PC-3 (cell line): Measurements from ENCODE around the gene LIME1. TPM values are rescaled to one million over a fixed set of nuclear protein-coding genes. Genes with fewer than 3 reads are reported as not detected.

Experiments
- ATAC-seq: fragments of 200-7000 bp; cut with Tn5 transposase; 2 replicates; pipeline ENCODE4 v1.9.1; 2020; ENCODE audit warnings: mild to moderate bottlenecking, moderate library complexity
- BruUV-seq: library from RNA; stranded (reverse); fragments of 400-500 nt; replicated peaks from 2 replicates; lab custom pipeline; 2021; lab: Mats Ljungman, UMichigan
- CTCF ChIA-PET: fragments of 300-600 bp; sonication (Branson Sonifier 250); formaldehyde crosslinking; loops from one replicate; lab custom pipeline; 2022; ENCODE audit warnings: antibody characterized with exemption; lab: Charles Lee
- POLR2A ChIA-PET: fragments of 300-600 bp; sonication (Branson Sonifier 250); formaldehyde crosslinking; loops from one replicate; lab custom pipeline; 2022; ENCODE audit warnings: antibody characterized with exemption; ENCODE audit not compliant: unreplicated experiment; lab: Charles Lee
- DNase-seq: peaks from one replicate; pipeline ENCODE4 v3.0.0-alpha.2; 2015
- H2AFZ ChIP-seq: fragments of 300-600 bp; sonication (generic); 2 replicates; pipeline ENCODE4 v1.6.0; 2016; ENCODE audit warnings: antibody characterized with exemption, low read length
- H3F3A ChIP-seq: fragments of 300-600 bp; sonication (generic); one replicate; pipeline ENCODE4 v1.6.0; 2017; ENCODE audit warnings: antibody characterized with exemption, low read length, control low read depth, mild to moderate bottlenecking; ENCODE audit not compliant: unreplicated experiment
- H3K27ac ChIP-seq: fragments of 300-600 bp; sonication (generic); 2 replicates; pipeline ENCODE4 v1.5.1; 2016; ENCODE audit warnings: mild to moderate bottlenecking, low read length
- H3K27me3 ChIP-seq: fragments of 300-600 bp; sonication (generic); 2 replicates; pipeline ENCODE4 v1.6.1; 2016; ENCODE audit warnings: low read length, mixed read lengths
- H3K36me3 ChIP-seq: fragments of 300-600 bp; sonication (generic); 2 replicates; pipeline ENCODE4 v1.6.1; 2016; ENCODE audit warnings: low read depth, mixed run types, low read length, mixed read lengths
- H3K4me1 ChIP-seq: fragments of 300-600 bp; sonication (generic); 2 replicates; pipeline ENCODE4 v1.5.1; 2016; ENCODE audit warnings: low read length; ENCODE audit not compliant: insufficient read depth
- H3K4me2 ChIP-seq: fragments of 300-600 bp; sonication (generic); 2 replicates; pipeline ENCODE4 v1.6.0; 2016; ENCODE audit warnings: low read length
- H3K4me3 ChIP-seq: fragments of 300-600 bp; sonication (generic); 2 replicates; pipeline ENCODE4 v1.5.1; 2016; ENCODE audit warnings: mild to moderate bottlenecking, low read length, mixed read lengths
- H3K79me2 ChIP-seq: fragments of 300-600 bp; sonication (generic); 2 replicates; pipeline ENCODE4 v1.6.1; 2017; ENCODE audit warnings: low read length, mixed read lengths
- H3K9ac ChIP-seq: fragments of 300-600 bp; sonication (generic); 2 replicates; pipeline ENCODE4 v1.6.0; 2016; ENCODE audit warnings: mild to moderate bottlenecking, low read length
- H3K9me2 ChIP-seq: fragments of 300-600 bp; sonication (generic); replicated peaks from 2 replicates; pipeline ENCODE4 v1.6.1; 2016; ENCODE audit warnings: mixed run types, low read length, mixed read lengths
- H3K9me3 ChIP-seq: fragments of 300-600 bp; sonication (generic); 2 replicates; pipeline ENCODE4 v1.6.1; 2016; ENCODE audit warnings: low read length, mixed read lengths
- H4K20me1 ChIP-seq: fragments of 300-600 bp; sonication (generic); 2 replicates; pipeline ENCODE4 v1.6.1; 2016; ENCODE audit warnings: low read length, mixed read lengths
- CTCF ChIP-seq: fragments of 300-600 bp; sonication (generic); conservative IDR thresholded peaks from 2 replicates; pipeline ENCODE4 v1.5.1; 2017; ENCODE audit warnings: antibody characterized with exemption, low read depth, mild to moderate bottlenecking, low read length
- EZH2 ChIP-seq: fragments of 300-600 bp; sonication (generic); IDR thresholded peaks from one replicate; pipeline ENCODE4 v1.6.1; 2017; ENCODE audit warnings: antibody characterized with exemption, mild to moderate bottlenecking, low read length; ENCODE audit not compliant: unreplicated experiment
- EZH2phosphoT487 ChIP-seq: fragments of 300-600 bp; sonication (generic); IDR thresholded peaks from 2 replicates; pipeline ENCODE4 v1.6.1; 2018; ENCODE audit warnings: mild to moderate bottlenecking, antibody characterized with exemption, low read length, borderline replicate concordance
- intact Hi-C: fragments of 100-400 bp; cut with micrococcal nuclease; formaldehyde crosslinking; loops from 2 replicates; pipeline ENCODE4 v1.9.0; 2023
- total RNA-seq: library from RNA; depleted of rRNA; stranded (reverse); fragments of >200 nt; gene quantifications from 2 replicates; pipeline ENCODE4 v1.2.3, GENCODE V29; 2014

Gene LIME1
- total RNA-seq, 1 experiment from 2014 or later = 17.3 TPM

GRCh38 chr20:63744574-63745423 is 8.3 kb downstream of the LIME1 start:
- Histone ChIP-seq H2AFZ (no peak overlapping the region), H3K4me2 (no peak overlapping the region), H3K27me3 (no peaks in the 10 kb centered on the region), H3K4me3 (no peak overlapping the region), H3K9ac (no peak overlapping the region), H3K27ac (no peak overlapping the region), H3F3A (no peaks in the 10 kb centered on the region), H3K9me2 (no peaks in the 10 kb centered on the region), H3K4me1 (peaks cover 12% of the 10 kb centered on the region), H3K36me3 (peaks cover 22% of the 10 kb centered on the region), H3K9me3 (no peaks in the 10 kb centered on the region), H4K20me1 (no peaks in the 10 kb centered on the region), H3K79me2 (peaks cover 13% of the 10 kb centered on the region)
- no peak for TF ChIP-seq EZH2
- TF ChIP-seq CTCF = no peak
- no peak for TF ChIP-seq EZH2phosphoT487
- ChIA-PET CTCF (no interaction called here), POLR2A (no interaction called here)
- DNase-seq (no peak), ATAC-seq (no peak)
- BruUV-seq = no TSS peak
- intact Hi-C loops = no loop called here

- H3K79me2 ChIP-seq = peaks cover 13% of the 10 kb centered on the region
- intact Hi-C loops = no loop called here
- H3K4me3 ChIP-seq = no peak overlapping the region
- DNase-seq (no peak), ATAC-seq (no peak)
- H3K9me3 ChIP-seq = no peaks in the 10 kb centered on the region
- POLR2A ChIA-PET = no interaction called here
- no peaks in the 10 kb centered on the region for H3K27me3 ChIP-seq
- no peaks in the 10 kb centered on the region for H3F3A ChIP-seq
- TF ChIP-seq EZH2 (no peak), CTCF (no peak), EZH2phosphoT487 (no peak)
- no peak overlapping the region for H2AFZ ChIP-seq
- no peaks in the 10 kb centered on the region for H4K20me1 ChIP-seq
- no TSS peak for BruUV-seq
- H3K4me2 ChIP-seq = no peak overlapping the region
- no peak overlapping the region for H3K9ac ChIP-seq
- no peak overlapping the region for H3K27ac ChIP-seq
- peaks cover 22% of the 10 kb centered on the region for H3K36me3 ChIP-seq
- H3K4me1 ChIP-seq = peaks cover 12% of the 10 kb centered on the region
- CTCF ChIA-PET = no interaction called here
- H3K9me2 ChIP-seq = no peaks in the 10 kb centered on the region
Observed at GRCh38 chr20:63745424-63745805, 9.0 kb downstream of the LIME1 start.
